HG02943 (cell line): ENCODE data around the gene ZDHHC19.
A peak's percentile ranks its signal among the peaks of the same experiment; 100 is the strongest.
"Not testable (repeated sequence)": the region's sequence is repeated elsewhere in the genome, so short reads cannot be mapped to it uniquely, and the experiment has no call there.

Source experiments
- ATAC-seq: cut with Tn5 transposase; IDR thresholded peaks from one replicate; pipeline ENCODE4 v1.9.1; 2021; ENCODE audit warnings: mild to moderate bottlenecking, low read depth, moderate library complexity; ENCODE audit not compliant: unreplicated experiment

The ZDHHC19 gene

DNA sequence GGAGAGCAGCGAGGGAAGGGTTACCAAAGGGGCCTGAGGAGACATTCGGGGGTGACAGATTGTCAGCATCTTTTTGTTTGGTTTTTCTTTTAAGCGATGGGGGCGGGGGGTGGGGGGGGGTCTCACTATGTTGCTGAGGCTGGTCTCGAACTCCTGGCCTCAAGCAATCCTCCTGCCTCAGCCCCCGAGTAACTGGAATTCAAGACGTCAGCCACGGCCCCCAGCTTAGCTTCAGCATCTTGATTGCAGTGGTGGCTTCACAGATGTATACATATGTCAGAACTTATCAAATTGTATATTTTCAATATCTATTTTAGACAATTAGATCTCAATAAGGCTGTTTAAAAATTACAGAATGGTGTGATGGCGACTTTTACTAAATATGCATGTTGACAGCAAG is 30.9 kb downstream of the ZDHHC19 start:
- no peak for ATAC-seq

DNA sequence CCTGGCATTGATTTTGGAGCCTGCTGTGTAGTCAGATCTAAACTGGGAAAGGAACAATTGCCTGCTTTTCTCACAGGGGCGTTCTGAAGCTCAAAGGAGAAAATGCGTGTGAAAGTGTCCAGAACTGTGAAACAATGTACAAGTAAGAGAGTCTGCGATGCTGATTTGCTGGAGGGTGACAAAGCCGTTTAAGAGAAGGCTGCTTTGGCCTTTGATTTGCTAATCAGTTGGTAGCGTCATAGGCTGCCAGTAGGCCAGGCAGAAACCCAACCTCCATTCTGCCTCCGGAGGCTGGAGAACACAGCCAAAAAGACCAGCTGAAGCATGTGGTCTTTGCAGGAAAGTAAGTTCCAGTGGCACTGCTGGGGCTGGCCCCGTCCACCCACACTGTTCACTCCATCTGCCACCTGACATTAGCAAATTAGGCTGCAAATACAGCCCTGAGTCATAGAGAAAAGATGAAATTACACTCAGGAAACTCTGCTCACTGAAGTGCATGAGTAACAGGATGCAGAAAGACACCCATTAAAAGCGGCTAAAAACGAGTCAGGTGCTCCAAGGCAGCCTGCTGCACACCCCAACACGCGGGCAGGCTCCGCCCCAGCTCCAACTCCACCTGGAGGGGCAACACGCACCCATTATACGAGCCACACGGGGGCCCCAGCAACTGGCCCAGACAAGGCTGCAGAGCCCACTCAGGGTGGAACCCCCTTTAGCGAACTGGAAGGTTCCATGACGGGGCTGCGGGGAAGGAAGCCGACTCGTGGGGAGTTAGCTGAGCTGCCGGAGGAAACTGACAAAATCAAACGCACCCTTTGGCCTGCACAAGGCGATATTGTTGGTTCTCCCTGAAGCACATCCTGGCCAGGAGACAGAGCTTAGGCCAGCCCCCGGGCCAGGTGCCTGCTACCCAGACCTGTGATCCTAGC is 31.6 kb downstream of the ZDHHC19 start:
- peak; percentile 49 for ATAC-seq

DNA sequence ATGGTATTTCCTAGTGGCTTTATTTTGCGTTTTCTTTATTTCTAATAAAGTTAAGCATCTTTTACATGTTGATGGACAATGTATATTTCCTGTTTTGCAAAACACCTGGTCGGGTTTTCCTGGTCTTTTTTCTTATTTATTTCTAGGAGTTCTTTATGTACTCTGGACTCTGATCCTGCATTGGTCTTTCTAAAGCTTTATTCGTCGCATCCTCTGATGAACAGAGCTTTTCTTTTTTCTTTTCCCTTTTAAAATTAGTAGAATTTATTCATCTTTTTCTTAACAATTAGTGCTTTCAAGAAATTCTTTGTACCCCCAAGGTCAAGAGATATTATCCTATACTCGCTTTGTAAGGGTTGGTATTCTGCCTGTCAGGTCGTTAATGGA is 32.2 kb downstream of the ZDHHC19 start:
- no peak for ATAC-seq

DNA sequence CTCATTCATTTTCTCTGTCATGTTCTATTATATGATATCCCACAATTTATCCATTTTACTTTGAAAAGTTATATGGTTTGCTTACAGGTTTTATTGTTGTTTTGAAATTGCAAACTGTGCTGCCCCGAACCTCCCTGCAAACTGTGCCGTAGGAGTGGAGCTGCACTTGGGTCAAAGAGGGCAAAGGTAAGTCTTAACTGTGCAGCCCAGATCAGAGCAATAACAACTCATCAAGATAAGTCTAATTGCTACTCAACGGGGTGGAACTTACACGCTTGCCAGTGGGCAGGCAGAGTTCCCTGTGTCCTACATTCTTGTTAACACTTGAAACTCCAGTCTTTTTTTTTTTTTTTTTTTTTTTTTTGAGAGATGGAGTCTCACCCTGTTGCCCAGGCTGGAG is 33.2 kb downstream of the ZDHHC19 start:
- no peak for ATAC-seq

DNA sequence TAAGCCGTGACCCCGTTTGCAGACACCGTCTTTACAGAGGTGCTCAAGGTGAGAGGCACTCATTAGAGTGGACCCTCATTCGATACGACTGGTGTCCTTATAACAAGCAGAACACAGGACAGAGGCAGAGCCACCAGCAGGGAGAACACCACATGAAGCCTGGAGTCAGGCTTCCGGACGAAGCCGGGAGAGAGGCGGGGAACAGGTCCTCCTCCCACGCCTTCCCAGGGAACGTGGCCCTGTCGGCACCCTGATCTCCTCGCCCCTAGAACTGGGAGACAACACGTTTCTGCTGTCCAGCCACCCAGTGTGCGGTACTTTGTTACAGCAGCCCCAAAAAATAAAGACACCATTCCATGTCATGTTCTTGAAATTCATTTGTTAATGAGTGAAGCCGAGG is 33.6 kb downstream of the ZDHHC19 start:
- ATAC-seq, result no peak

DNA sequence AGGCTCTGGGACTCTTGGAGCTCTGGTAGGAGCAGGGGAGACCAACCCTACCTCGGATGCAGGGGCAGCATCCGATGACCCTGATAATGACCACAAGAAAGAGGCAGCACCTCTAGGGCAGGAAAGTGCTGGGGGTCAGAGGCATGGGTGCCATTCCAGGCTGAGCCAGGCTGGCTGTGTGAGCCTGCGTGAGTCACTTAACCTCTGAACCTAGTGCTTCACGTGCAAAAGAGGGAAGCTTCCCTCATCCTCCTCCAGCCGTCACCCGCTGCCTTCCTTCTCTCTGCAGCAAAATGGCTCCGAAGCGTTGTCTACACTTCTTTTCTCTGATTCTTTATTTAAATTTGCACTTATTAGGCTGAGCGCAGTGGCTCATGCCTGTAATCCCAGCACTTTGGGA is 35.5 kb downstream of the ZDHHC19 start:
- no peak for ATAC-seq

DNA sequence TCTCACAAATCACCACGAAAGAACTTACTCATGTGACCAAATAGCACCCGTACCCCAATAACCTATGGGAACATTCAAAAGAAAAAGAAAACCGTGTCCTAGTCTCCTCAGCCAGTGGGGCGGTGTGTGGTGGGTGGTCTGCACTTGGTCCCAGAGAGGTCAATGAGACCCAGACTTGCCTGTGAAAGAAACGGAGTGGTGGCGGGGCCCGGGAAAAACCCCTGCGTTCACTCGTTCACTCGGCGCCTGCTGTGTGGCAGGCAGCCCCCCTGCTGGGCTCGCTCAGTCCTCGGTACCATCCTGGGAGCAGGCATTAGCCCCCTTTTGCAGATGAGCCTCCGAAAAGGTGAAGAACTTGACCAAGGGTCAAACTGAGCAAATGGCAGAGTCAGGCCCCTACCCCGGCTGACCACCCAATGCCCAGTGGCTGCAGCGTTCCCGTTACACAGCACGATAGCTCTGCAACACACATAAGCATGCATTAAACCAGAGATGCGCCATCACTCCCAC is 36.0 kb downstream of the ZDHHC19 start:
- no peak for ATAC-seq

DNA sequence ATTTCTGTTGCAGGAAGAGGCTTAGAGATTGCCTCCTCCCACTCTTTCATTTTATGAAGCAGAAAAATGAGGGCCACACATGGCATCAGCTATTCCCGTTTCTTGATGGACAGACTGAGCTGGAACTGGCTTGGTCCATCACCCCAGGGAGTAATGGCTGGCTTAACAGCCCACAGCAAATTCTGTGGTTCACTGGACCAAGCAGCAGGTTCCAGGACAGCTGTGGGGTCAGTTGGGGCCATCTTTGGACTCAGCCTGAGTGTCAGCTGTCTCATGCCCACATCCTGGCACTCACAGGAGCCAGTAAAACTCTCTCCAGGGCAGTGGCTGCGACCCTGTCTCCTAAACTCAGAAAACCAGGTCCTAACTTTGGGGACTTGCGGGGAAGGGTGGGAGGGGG is 36.5 kb downstream of the ZDHHC19 start:
- ATAC-seq, result no peak

DNA sequence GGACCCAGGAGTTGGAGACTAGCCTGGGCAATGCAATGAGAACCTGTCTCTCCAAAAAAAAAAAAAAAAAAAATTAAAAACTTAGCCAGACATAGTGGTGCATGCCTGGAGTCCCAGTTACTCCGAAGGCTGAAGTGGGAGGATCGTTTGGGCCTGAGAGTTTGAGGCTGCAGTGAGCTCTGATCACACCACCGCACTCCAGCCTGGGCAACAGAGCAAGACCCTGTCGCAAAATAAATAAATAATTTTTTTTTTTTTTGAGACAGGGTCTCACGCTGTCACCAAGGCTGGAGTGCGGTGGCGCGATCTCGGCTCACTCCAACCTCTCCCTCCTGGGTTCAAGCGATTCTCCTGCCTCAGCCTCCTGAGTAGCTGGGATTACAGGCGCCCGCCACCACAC is 40.9 kb downstream of the ZDHHC19 start:
- ATAC-seq, result not testable (repeated sequence)

DNA sequence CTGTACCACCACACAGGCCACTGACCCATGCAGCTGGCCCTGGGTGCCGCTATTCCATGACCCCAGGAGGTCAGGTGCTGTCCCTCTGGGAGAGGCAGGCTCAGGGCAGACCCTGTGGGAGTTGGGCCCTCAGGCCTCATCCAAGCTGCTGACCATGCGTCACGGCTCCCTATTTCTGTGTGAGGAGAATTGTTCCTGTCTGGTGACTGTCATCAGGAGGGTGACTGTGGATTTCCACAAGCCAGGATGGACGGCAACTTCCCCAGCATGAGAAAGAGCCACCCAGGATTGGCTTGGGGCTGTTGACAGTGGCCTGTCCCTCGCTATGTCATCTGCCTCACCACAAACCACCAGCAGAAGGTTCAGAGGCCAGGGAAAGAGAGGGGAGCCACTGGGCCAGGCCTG is 41.4 kb downstream of the ZDHHC19 start:
- ATAC-seq, result no peak

DNA sequence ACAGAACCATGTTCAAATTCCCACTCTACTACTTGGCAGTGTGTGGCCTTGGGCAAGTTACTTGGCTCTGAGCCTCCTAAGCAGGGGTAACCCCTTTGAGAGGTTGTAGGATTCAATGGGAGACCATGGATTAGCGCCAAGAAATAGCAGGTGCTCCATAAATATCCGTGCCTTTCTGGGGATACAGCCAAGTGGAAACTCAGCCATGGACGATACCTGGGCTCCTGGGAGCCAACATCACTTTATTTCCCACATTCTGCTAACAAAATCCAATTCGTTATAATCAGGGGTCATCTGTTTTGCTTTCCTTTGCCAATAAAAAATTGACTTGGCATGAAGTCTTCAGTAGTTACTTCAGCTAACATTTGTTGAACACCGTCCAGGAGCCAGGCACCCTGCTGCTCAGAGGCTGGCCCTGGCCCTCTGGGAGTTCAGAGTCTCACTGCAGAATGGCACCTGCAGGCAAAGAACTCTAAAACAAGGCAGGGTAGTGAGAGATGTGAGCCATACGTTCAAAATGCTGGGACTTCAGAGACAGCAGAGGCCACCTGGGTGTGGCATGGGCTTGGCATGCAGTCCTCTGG is 42.3 kb downstream of the ZDHHC19 start:
- ATAC-seq, result no peak

DNA sequence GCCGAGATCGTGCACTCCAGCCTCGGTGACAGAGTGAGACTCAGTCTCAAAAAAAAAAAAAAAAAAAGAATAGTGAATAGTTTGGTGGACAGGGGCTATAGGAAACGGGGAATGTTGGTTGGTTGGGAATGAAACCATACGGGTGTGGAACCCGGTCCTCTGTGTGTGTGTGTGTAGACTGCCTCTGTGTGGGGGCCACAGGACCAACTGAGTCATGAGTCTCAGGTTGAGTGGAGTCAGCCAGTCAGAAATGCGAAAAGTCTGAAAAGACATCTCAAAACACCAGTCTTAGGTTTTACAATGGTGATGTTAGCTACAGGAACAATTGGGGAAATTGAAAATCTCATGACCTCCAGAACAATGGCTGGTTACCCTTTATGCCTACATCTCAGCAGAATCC is 44.5 kb downstream of the ZDHHC19 start:
- ATAC-seq, result no peak

DNA sequence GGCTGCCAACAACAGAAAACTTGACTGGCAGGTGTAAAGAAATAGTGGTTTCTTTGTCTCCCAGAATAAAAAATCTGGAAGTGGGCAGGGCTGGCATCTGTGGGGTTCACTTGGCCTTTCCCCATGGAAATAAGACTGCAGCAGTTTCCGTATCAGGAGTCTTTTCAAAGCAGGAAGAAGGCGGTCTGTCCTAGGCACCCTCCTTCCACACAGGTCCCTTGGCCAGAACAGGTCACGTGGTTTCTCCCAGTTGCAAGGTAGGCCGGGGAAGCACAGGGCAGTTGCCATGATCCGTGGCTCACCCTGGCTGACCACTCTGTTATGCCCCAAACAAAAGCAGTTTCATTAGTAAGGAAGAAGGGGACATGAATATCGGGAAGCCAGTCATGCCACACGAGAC is 45.4 kb downstream of the ZDHHC19 start:
- ATAC-seq, result no peak

DNA sequence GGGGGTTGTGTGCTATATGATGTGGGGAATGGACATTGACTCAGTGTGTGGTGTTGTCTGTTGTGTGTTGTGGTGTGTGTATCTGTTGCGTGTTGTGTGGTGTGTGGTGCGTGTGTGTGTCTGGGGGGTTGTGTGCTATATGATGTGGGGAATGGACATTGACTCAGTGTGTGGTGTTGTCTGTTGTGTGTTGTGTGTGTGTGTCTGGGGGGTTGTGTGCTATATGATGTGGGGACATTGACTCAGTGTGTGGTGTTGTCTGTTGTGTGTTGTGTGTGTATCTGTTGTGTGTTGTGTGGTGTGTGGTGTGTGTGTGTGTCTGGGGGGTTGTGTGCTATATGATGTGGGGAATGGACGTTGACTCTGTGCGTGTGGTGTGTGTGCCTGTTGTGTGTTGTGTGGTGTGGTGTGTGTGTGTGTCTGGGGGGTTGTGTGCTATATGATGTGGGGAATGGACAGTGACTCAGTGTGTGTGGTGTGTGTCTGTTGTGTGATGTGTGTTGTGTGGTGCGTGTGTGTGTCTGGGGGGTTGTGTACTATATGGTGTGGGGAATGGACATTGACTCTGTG is 46.1 kb downstream of the ZDHHC19 start:
- not testable (repeated sequence) for ATAC-seq

DNA sequence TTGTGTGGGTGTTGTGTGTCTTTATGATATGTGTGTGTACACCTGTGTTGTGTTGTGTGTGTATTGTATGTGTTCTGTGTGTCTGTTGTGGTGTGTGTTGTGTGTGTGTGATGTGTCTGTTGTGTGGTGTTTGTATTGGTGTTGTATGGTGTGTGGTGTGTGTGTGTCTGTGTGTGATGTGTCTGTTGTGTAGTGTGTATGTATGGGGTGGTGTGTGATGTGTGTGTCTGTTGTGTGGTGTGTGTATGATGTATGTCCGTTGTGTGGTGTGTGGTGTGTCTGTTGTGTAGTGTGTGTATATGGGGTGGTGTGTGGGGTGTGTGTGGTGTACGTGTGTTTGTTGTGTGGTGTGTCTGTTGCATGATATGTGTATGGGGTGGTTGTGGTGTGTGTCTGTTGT is 46.6 kb downstream of the ZDHHC19 start:
- no peak for ATAC-seq

DNA sequence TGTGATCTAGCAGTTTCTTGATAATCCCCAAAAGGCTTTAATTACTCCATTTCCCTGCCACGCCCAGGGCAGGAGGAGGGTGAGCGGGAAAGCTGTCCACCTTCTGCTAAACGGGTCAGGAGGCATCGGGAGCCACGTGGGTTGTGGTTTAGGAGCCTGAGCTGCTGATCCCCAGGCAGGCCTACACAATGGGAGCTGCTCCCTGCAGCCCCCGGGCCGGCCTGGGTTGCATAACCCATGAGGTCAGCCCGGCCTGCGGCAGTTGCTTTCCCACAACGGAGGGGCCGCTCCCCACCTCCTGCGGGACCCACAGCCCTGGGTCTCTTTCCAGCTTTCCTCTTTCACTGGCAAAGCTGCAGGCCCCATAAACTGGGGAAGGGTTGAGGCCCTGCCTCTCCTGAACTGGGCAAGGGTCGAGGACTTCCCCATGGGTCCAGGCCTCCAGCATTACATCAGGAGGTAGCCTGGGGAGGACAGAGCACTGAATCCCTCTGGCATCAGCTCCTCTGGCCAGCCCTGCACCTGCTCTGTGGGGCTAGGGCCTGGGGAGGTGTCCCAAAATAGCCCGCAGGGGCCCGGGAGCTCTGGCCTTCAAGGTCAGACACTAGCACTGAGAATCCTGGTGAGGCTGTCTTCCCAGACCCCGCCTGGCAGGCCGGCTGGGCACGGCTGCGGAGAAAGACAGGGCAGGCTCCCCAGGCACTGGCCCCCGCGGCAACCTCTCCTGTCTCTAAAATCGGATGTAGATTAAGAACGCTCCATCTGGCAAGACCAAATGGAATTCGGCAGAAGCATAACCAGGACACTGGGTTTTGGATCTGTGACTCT is 47.3 kb downstream of the ZDHHC19 start:
- no peak for ATAC-seq

DNA sequence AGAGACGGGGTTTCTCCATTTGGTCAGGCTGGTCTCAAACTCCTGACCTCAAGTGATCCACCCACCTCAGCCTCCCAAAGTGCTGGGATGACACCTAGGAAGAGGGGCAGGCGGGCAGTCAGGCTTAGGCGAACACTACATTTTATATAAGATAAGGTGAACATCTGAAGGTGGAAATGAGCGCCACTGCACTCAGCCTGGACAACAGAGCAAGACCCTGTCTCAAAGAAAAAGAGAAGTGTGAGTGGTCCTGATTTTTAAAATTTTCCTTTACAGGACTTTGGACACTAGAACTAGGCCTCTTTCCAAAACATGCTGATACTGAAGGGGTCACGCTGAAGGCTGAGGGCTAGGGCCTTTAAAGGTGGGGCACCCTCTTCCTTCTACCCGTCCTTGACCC is 48.0 kb downstream of the ZDHHC19 start:
- ATAC-seq, result no peak

DNA sequence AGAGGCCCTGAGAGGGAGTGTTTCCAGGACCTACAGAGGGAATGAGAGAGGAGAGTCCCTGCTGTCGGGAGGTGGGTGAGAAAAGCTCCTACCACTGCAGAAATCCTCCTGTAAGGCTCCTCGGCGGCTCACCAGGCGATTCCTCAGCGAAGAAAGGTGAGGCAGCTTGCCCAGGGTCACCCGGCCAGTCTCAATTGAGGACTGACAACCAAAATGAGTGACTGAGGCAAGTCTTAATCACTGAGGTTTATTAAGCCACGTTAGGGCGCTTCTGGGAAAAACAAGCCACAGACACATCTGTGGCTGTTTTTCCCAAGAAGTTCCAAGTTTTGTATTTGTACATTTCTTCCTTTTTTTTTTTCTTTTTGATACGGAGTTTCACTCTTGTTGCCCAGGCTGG is 48.5 kb downstream of the ZDHHC19 start:
- no peak for ATAC-seq

DNA sequence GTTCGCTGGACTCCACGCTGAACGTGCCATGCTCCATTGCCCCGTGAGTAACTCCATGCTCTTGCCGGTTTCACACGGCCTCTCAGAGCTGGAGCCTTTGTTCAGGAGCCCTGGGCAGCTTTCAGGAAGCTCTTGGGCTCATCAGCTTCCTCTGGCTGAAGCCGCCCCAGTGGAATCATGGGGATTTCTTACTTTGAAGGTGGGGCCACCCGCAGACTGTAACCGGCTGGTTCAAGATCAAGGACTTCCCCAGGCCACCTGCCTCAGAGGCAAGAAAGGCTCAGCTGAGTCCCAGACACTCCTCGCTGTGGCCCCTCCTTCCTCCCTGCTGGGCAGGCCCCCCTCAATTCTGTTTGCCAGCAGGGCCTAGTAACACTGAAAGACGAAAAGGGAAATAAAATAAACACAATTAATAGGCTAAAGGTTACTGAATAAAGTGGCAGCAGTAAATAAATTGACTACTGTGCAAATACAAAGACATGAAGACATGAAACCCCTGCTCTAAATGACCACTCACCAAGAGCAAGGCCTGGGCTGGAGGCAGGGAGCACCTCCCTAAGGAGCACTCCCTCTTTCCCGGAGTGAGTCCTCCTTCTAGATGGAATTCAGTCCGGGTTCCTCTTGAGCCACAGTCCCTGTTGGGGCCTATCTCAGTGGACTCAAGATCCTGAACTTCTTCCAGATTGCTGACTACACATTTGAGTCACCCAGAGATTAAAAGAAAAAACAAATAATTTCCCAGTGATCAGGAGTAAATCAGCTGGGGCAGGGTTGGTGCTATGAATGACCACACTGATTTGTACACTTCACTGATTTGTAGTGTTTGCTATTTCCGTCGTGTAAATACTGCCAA is 51.0 kb downstream of the ZDHHC19 start:
- ATAC-seq, result peak; percentile 83

DNA sequence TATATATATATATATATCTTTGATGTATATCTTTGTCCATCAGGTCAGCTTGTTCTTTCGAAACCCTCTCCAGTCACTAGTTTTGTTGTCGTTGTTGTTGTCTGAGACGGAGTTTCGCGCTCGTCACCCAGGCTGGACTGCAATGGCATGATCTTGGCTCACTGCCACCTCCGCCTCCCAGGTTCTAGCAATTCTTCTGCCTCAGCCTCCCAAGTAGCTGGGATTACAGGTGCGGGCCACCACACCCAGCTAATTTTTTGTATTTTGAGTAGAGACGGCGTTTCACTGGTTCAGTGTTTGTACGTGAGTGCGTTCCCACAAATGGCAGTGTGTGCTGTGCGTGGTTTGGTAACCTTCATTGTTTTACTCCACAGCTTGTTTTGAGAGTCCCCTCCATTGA is 51.7 kb downstream of the ZDHHC19 start:
- no peak for ATAC-seq
